H9 (cell line): ENCODE results near the gene ATM. TPM values are rescaled to one million over a fixed set of nuclear protein-coding genes. Genes with fewer than 3 reads are reported as not detected.

Experiments used
- DNase-seq: peaks from one replicate; pipeline ENCODE4 v3.0.0-alpha.2; 2017
- H2AFZ ChIP-seq: one replicate; pipeline ENCODE4 v1.6.1; 2013; ENCODE audit warnings: mild to moderate bottlenecking, low read length, control low read depth, moderate library complexity
- H2AK5ac ChIP-seq: 2 replicates; pipeline ENCODE4 v1.6.1; 2013; ENCODE audit warnings: low read length, control low read depth, mixed read lengths; ENCODE audit not compliant: insufficient read length
- H2BK120ac ChIP-seq: one replicate; pipeline ENCODE4 v1.6.1; 2013; ENCODE audit warnings: low read depth, mild to moderate bottlenecking, low read length, control low read depth, inconsistent platforms; ENCODE audit not compliant: poor library complexity, severe bottlenecking
- H2BK12ac ChIP-seq: 2 replicates; pipeline ENCODE4 v1.6.1; 2013; ENCODE audit warnings: low read length, control low read depth, mixed read lengths, low read depth; ENCODE audit not compliant: insufficient read length
- H2BK15ac ChIP-seq: 2 replicates; pipeline ENCODE4 v1.6.1; 2013; ENCODE audit warnings: low read depth, low read length, control low read depth
- H2BK20ac ChIP-seq: one replicate; pipeline ENCODE4 v1.6.1; 2013; ENCODE audit warnings: low read depth, mild to moderate bottlenecking, low read length, control low read depth, inconsistent platforms; ENCODE audit not compliant: poor library complexity, severe bottlenecking
- H2BK5ac ChIP-seq: 2 replicates; pipeline ENCODE4 v1.6.1; 2013; ENCODE audit warnings: low read length, control low read depth, mixed read lengths; ENCODE audit not compliant: insufficient read length
- H3K14ac ChIP-seq: 2 replicates; pipeline ENCODE4 v1.6.1; 2013; ENCODE audit warnings: low read length, control low read depth; ENCODE audit not compliant: insufficient read depth
- H3K18ac ChIP-seq: 2 replicates; pipeline ENCODE4 v1.6.1; 2013; ENCODE audit warnings: low read depth, mild to moderate bottlenecking, mixed read lengths, low read length, control low read depth; ENCODE audit not compliant: insufficient read length
- H3K23ac ChIP-seq: 2 replicates; pipeline ENCODE4 v1.6.1; 2013; ENCODE audit warnings: low read length, control low read depth, mixed read lengths, low read depth; ENCODE audit not compliant: insufficient read length
- H3K23me2 ChIP-seq: 2 replicates; pipeline ENCODE4 v1.6.1; 2013; ENCODE audit warnings: low read depth, mild to moderate bottlenecking, mixed read lengths, low read length, control low read depth; ENCODE audit not compliant: insufficient read length, poor library complexity, severe bottlenecking
- H3K27ac ChIP-seq: 2 replicates; pipeline ENCODE4 v1.5.1; 2013; ENCODE audit warnings: low read length, control low read depth, mixed read lengths, low read depth; ENCODE audit not compliant: insufficient read length
- H3K27me3 ChIP-seq: 2 replicates; pipeline ENCODE4 v1.6.1; 2013; ENCODE audit warnings: low read length, control low read depth, inconsistent platforms; ENCODE audit not compliant: insufficient read depth
- H3K4ac ChIP-seq: 2 replicates; pipeline ENCODE4 v1.6.1; 2013; ENCODE audit warnings: low read depth, mild to moderate bottlenecking, control low read depth, inconsistent platforms, low read length, moderate library complexity
- H3K4me1 ChIP-seq: 2 replicates; pipeline ENCODE4 v1.6.1; 2013; ENCODE audit warnings: low read length, control low read depth, inconsistent platforms; ENCODE audit not compliant: insufficient read depth
- H3K4me2 ChIP-seq: 2 replicates; pipeline ENCODE4 v1.6.1; 2013; ENCODE audit warnings: low read length, control low read depth, mixed read lengths; ENCODE audit not compliant: insufficient read length, insufficient read depth
- H3K56ac ChIP-seq: 2 replicates; pipeline ENCODE4 v1.6.1; 2013; ENCODE audit warnings: low read depth, mild to moderate bottlenecking, mixed read lengths, low read length, control low read depth; ENCODE audit not compliant: insufficient read length
- H3K79me1 ChIP-seq: 2 replicates; pipeline ENCODE4 v1.6.1; 2013; ENCODE audit warnings: low read depth, mild to moderate bottlenecking, moderate library complexity, low read length, control low read depth, inconsistent platforms; ENCODE audit not compliant: insufficient read depth, poor library complexity, severe bottlenecking
- H3K79me2 ChIP-seq: 2 replicates; pipeline ENCODE4 v1.6.1; 2013; ENCODE audit warnings: low read length, control low read depth, inconsistent platforms; ENCODE audit not compliant: insufficient read depth
- H3K9ac ChIP-seq: 2 replicates; pipeline ENCODE4 v1.6.1; 2013; ENCODE audit warnings: low read length, control low read depth, mixed read lengths; ENCODE audit not compliant: insufficient read length; ENCODE audit errors: extremely low read depth
- H3K9me3 ChIP-seq: one replicate; pipeline ENCODE4 v1.6.1; 2013; ENCODE audit warnings: low read depth, low read length, inconsistent platforms; ENCODE audit not compliant: control insufficient read depth
- H3T11ph ChIP-seq: one replicate; pipeline ENCODE4 v1.6.1; 2013; ENCODE audit warnings: mild to moderate bottlenecking, low read length, control low read depth, inconsistent platforms
- H4K20me1 ChIP-seq: one replicate; pipeline ENCODE4 v1.6.1; 2013; ENCODE audit not compliant: control insufficient read depth, insufficient read length, insufficient read depth
- H4K5ac ChIP-seq: 2 replicates; pipeline ENCODE4 v1.6.1; 2013; ENCODE audit warnings: low read depth, mild to moderate bottlenecking, mixed read lengths, low read length, control low read depth; ENCODE audit not compliant: insufficient read length
- H4K8ac ChIP-seq: replicated peaks from 2 replicates; pipeline ENCODE4 v1.6.1; 2013; ENCODE audit warnings: low read length, control low read depth, mixed read lengths, low read depth; ENCODE audit not compliant: insufficient read length
- H4K91ac ChIP-seq: 2 replicates; pipeline ENCODE4 v1.6.1; 2013; ENCODE audit warnings: low read depth, mild to moderate bottlenecking, moderate library complexity, mixed read lengths, low read length, control low read depth; ENCODE audit not compliant: insufficient read length
- H3K27ac Mint-ChIP-seq, 3 experiments: 2 replicates in 2 of 3; 3 replicates in 1 of 3; pipeline ENCODE4 v1.8.0; 2020 to 2021; ENCODE audit warnings: mixed read lengths in 3 of 3, mild to moderate bottlenecking in 1 of 3, moderate library complexity in 1 of 3
- H3K27me3 Mint-ChIP-seq: 2 replicates; pipeline ENCODE4 v1.8.0; 2021; ENCODE audit warnings: low read depth, mild to moderate bottlenecking, moderate library complexity, mixed read lengths
- H3K36me3 Mint-ChIP-seq, 3 experiments: 2 replicates in 2 of 3; 3 replicates in 1 of 3; pipeline ENCODE4 v1.8.0; 2020 to 2021; ENCODE audit warnings: low read depth in 3 of 3, mixed read lengths in 3 of 3; ENCODE audit not compliant: insufficient read depth in 1 of 3
- H3K4me1 Mint-ChIP-seq, 2 experiments: 2 replicates each; pipeline ENCODE4 v1.8.0; 2020; ENCODE audit warnings: mixed read lengths in 2 of 2
- H3K4me3 Mint-ChIP-seq, 2 experiments: 2 replicates in 1 of 2; 3 replicates in 1 of 2; pipeline ENCODE4 v1.8.0; 2020 to 2021; ENCODE audit warnings: mild to moderate bottlenecking in 2 of 2, mixed read lengths in 2 of 2, moderate library complexity in 1 of 2
- H3K9me3 Mint-ChIP-seq, 2 experiments: 2 replicates in 1 of 2; 3 replicates in 1 of 2; pipeline ENCODE4 v1.8.0; 2020; ENCODE audit warnings: mild to moderate bottlenecking in 2 of 2, mixed read lengths in 2 of 2, moderate library complexity in 1 of 2
- CTCF ChIP-seq: fragments of 200-600 bp; sonication (generic); conservative IDR thresholded peaks from 3 replicates; pipeline ENCODE4 v1.8.0; 2021; ENCODE audit warnings: antibody characterized with exemption, mild to moderate bottlenecking
- total RNA-seq: library from RNA; stranded (reverse); gene quantifications from 2 replicates; pipeline ENCODE4 v1.2.1, GENCODE V29; 2021

Gene ATM
- total RNA-seq, 1 experiment from 2014 or later, result 58.9 TPM

- Histone ChIP-seq H2AFZ (no peak overlapping the region), H3K9me3 (no peaks in the 10 kb centered on the region), H2BK120ac (no peak overlapping the region), H2BK20ac (no peak overlapping the region), H2BK15ac (no peak overlapping the region), H4K5ac (no peak overlapping the region), H2AK5ac (no peak overlapping the region), H3K56ac (no peak overlapping the region), H3K27ac (no peak overlapping the region), H3K23me2 (no peaks in the 10 kb centered on the region), H4K20me1 (no peaks in the 10 kb centered on the region), H3K23ac (no peak overlapping the region), H3T11ph (no peak overlapping the region), H2BK5ac (no peak overlapping the region), H4K91ac (no peak overlapping the region), H3K18ac (no peak overlapping the region), H3K27me3 (no peaks in the 10 kb centered on the region), H3K14ac (no peak overlapping the region), H3K79me2 (no peaks in the 10 kb centered on the region), H3K9ac (no peak overlapping the region), H3K4ac (no peak overlapping the region), H3K4me2 (no peak overlapping the region), H3K79me1 (no peaks in the 10 kb centered on the region), H3K4me1 (no peaks in the 10 kb centered on the region), H4K8ac (no peak overlapping the region), H2BK12ac (no peak overlapping the region)
- H3K27me3 Mint-ChIP-seq, result no peaks in the 10 kb centered on the region
- no peaks in the 10 kb centered on the region for H3K4me1 Mint-ChIP-seq
- H3K9me3 Mint-ChIP-seq, result peaks cover 4 to 14% of the 10 kb centered on the region in 2 experiments; a peak in 3 of 5 replicates
- H3K4me3 Mint-ChIP-seq, result no peak overlapping the region
- DNase-seq, result no peak
- H3K27ac Mint-ChIP-seq, result no peak overlapping the region
- H3K36me3 Mint-ChIP-seq, result no peaks in the 10 kb centered on the region; a peak in 1 of 7 replicates
- TF ChIP-seq CTCF, result no peak
These were observed 192.1 kb downstream of the ATM start for GRCh38 chr11:108414958-108415357.
